HCT116 (cell line): ENCODE results near the gene SIGLEC7. TPM values are rescaled to one million over a fixed set of nuclear protein-coding genes. Genes with fewer than 3 reads are reported as not detected.
A peak's percentile ranks its signal among the peaks of the same experiment; 100 is the strongest.

Experiments used
- ATAC-seq: fragments of 200-7000 bp; cut with Tn5 transposase; 2 replicates; pipeline ENCODE4 v1.9.1; 2020; ENCODE audit warnings: mild to moderate bottlenecking, moderate library complexity
- BruUV-seq: library from RNA; stranded (reverse); fragments of 400-500 nt; replicated peaks from 2 replicates; lab custom pipeline; 2021; lab: Mats Ljungman, UMichigan
- CTCF ChIA-PET: fragments of 300-600 bp; sonication (Branson Sonifier 250); formaldehyde crosslinking; loops from one replicate; lab custom pipeline; 2021; ENCODE audit warnings: antibody characterized with exemption; lab: Charles Lee
- POLR2A ChIA-PET: fragments of 300-600, 350-600 bp; sonication (Branson Sonifier 250); formaldehyde crosslinking; loops from one replicate; lab custom pipeline; 2021; ENCODE audit warnings: antibody characterized with exemption; lab: Charles Lee
- RAD21 ChIA-PET, 2 experiments: fragments of 300-600 bp; sonication (Branson Sonifier 250); formaldehyde crosslinking; loops; one replicate each; lab custom pipeline; 2023; ENCODE audit warnings: low total read pairs in 2 of 2; ENCODE audit not compliant: uncharacterized antibody in 2 of 2, unreplicated experiment in 2 of 2, low non-redundant PET in 1 of 2; lab: Charles Lee
- DNase-seq: peaks from one replicate; pipeline ENCODE4 v3.0.0-alpha.2; 2010; ENCODE audit warnings: low read depth, low spot score
- H2AFZ ChIP-seq: fragments of 200-600 bp; shearing (Covaris generic), sonication (generic); 2 replicates; pipeline ENCODE4 v1.6.1; 2017; ENCODE audit warnings: low read depth, mixed run types, mixed read lengths, antibody characterized with exemption, low read length; ENCODE audit not compliant: poor library complexity, severe bottlenecking
- H3K27ac ChIP-seq: 2 replicates; pipeline ENCODE4 v1.5.1; 2012; ENCODE audit warnings: low read depth, low read length
- H3K27me3 ChIP-seq: fragments of 200-600 bp; sonication (generic); 2 replicates; pipeline ENCODE4 v1.6.1; 2016; ENCODE audit warnings: mixed run types, low read length, mixed read lengths; ENCODE audit not compliant: insufficient read depth
- H3K36me3 ChIP-seq, 2 experiments: fragments of 200-500 bp in 1 of 2; fragments of 200-600 bp in 1 of 2; sonication (Bioruptor generic) in 1 of 2; sonication (generic) in 1 of 2; 2 replicates each; pipeline versions ENCODE4 v1.5.1 to v1.6.1; 2014 to 2016; ENCODE audit warnings: low read length in 2 of 2, inconsistent platforms in 1 of 2, mixed read lengths in 1 of 2, mixed run types in 1 of 2; ENCODE audit not compliant: insufficient read depth in 2 of 2, control insufficient read depth in 1 of 2
- H3K4me1 ChIP-seq, 2 experiments: fragments of 200-600 bp in 1 of 2; sonication (generic) in 1 of 2; 2 replicates each; pipeline versions ENCODE4 v1.5.1 to v1.6.1; 2012 to 2017; ENCODE audit warnings: low read length in 2 of 2, inconsistent platforms in 1 of 2, mild to moderate bottlenecking in 1 of 2, mixed read lengths in 1 of 2, mixed run types in 1 of 2, moderate library complexity in 1 of 2; ENCODE audit not compliant: insufficient read depth in 2 of 2, control insufficient read depth in 1 of 2
- H3K4me2 ChIP-seq: fragments of 200-600 bp; sonication (generic); 2 replicates; pipeline ENCODE4 v1.6.1; 2017; ENCODE audit warnings: mixed run types, low read length, mixed read lengths
- H3K4me3 ChIP-seq, 2 experiments: fragments of 200-600 bp in 1 of 2; sonication (generic) in 1 of 2; replicated peaks in 1 of 2; 2 replicates each; pipeline ENCODE4 v1.5.1; 2011 to 2016; ENCODE audit warnings: low read length in 2 of 2, control low read depth in 1 of 2, low read depth in 1 of 2, mild to moderate bottlenecking in 1 of 2, mixed read lengths in 1 of 2, mixed run types in 1 of 2
- H3K79me2 ChIP-seq: fragments of 200-600 bp; sonication (generic); 2 replicates; pipeline ENCODE4 v1.6.1; 2017; ENCODE audit warnings: mild to moderate bottlenecking, mixed run types, low read length, moderate library complexity, mixed read lengths; ENCODE audit not compliant: insufficient read depth
- H3K9ac ChIP-seq: fragments of 200-600 bp; sonication (generic); 2 replicates; pipeline ENCODE4 v1.6.1; 2016; ENCODE audit warnings: low read length, mixed read lengths
- H3K9me2 ChIP-seq: fragments of 200-600 bp; sonication (generic), shearing (Covaris generic); 2 replicates; pipeline ENCODE4 v1.6.1; 2017; ENCODE audit warnings: mixed run types, mild to moderate bottlenecking, moderate library complexity; ENCODE audit not compliant: insufficient read depth
- H3K9me3 ChIP-seq, 2 experiments: fragments of 200-500 bp in 1 of 2; fragments of 200-600 bp in 1 of 2; sonication (Bioruptor generic) in 1 of 2; sonication (generic) in 1 of 2; 2 replicates each; pipeline ENCODE4 v1.6.1; 2014 to 2017; ENCODE audit warnings: low read length in 2 of 2, mixed read lengths in 2 of 2, inconsistent platforms in 1 of 2, low read depth in 1 of 2, mild to moderate bottlenecking in 1 of 2, mixed run types in 1 of 2, moderate library complexity in 1 of 2; ENCODE audit not compliant: control insufficient read depth in 1 of 2, insufficient read depth in 1 of 2
- H4K20me1 ChIP-seq: fragments of 200-600 bp; sonication (generic), shearing (Covaris generic); 2 replicates; pipeline ENCODE4 v1.6.1; 2017; ENCODE audit warnings: mixed run types, mild to moderate bottlenecking, moderate library complexity; ENCODE audit not compliant: insufficient read depth
- ELF1 ChIP-seq: IDR thresholded peaks from 2 replicates; pipeline ENCODE4 v1.6.1; 2012; ENCODE audit warnings: low read depth, borderline replicate concordance
- RAD21 ChIP-seq: IDR thresholded peaks from 2 replicates; pipeline ENCODE4 v1.6.1; 2012; ENCODE audit warnings: low read depth, mild to moderate bottlenecking
- intact Hi-C: fragments of 100-400 bp; cut with micrococcal nuclease; formaldehyde crosslinking; loops from 2 replicates; pipeline ENCODE4 v1.10.0; 2022
- total RNA-seq: library from RNA; stranded (reverse); gene quantifications from one replicate; pipeline ENCODE4 v1.2.1, GENCODE V29; 2021; ENCODE audit not compliant: unreplicated experiment
- TF ChIP-seq, protein P1 (sequence below): IDR thresholded peaks from 2 replicates; pipeline ENCODE4 v1.6.1; 2012; ENCODE audit warnings: low read depth
- TF ChIP-seq, protein P2 (sequence below), 3 experiments: fragments of 200-600 bp in 1 of 3; sonication (generic) in 1 of 3; IDR thresholded peaks in 2 of 3; conservative IDR thresholded peaks in 1 of 3; 2 replicates each; pipeline ENCODE4 v1.5.1; 2012 to 2017; ENCODE audit warnings: low read depth in 2 of 3, low read length in 2 of 3, antibody characterized with exemption in 1 of 3, borderline replicate concordance in 1 of 3, control low read depth in 1 of 3, mild to moderate bottlenecking in 1 of 3, mixed read lengths in 1 of 3, mixed run types in 1 of 3, moderate library complexity in 1 of 3; ENCODE audit not compliant: insufficient read depth in 1 of 3

Gene SIGLEC7
- total RNA-seq, 1 experiment from 2014 or later: not detected

DNA sequence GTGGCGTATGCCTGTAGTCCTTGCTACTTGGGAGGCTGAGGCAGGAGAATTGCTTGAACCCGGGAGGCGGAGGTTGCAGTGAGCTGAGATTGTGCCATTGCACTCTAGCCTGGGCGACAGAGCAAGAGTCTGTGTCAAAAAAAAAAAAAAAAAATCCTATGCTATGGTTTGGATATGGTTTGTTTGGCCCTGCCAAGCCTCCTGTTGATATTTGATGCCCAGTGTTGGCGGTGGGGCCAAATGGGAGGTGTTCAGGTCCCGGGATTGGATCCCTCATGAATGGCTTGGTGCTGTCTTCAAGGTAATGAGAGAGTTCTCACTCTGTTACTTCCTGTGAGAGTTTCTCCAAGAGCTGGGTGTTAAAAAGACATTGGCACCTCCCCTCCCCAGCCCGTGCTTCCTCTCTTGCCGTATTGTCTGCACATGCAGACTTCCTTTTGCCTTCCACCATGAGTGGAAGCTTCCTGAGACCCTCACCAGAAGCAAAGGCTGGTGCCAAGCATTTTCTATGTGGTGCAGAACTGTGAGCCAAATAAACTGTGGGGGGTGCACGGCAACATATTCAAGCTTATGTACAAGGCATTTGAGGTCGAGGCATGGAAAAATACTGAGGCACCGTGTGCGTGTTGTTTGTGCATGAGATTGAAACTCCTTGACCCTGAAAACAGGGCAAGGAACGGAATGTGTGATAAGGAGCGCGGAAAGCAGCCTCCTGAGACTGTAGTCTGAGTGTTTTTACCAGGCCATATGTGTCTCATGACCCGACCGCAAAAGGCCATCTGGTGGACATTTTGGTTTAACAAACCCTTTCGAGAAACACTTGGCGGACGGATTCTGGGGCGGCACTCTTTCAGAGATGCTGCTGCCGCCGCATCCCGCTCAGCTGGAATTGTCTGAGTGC lies 10.1 kb upstream of the SIGLEC7 start:
- RAD21 ChIA-PET: no interaction called here
- CTCF ChIA-PET: no interaction called here
- DNase-seq: peak; percentile 10
- H3K9me3 ChIP-seq: no peaks in the 10 kb centered on the region
- H3K79me2 ChIP-seq: no peaks in the 10 kb centered on the region
- no peak overlapping the region for H3K4me3 ChIP-seq
- H3K4me2 ChIP-seq: peak overlapping the region; percentile 47
- no peak overlapping the region for H3K9ac ChIP-seq
- ATAC-seq: peak; percentile 67
- intact Hi-C loops: loop anchor here (1.0 kb wide), 1 partner anchor 124 kb away; no protein-coding TSS in a partner anchor
- POLR2A ChIA-PET: no interaction called here
- 0 out of 2 replicates have a peak, but pooled peaks cover 3% of the 10 kb centered on the region for H3K27me3 ChIP-seq
- TF ChIP-seq RAD21 (0 out of 2 replicates have a peak, but pooled peaks have one; percentile 10), ELF1 (no peak)
- TF ChIP-seq, protein P1, sequence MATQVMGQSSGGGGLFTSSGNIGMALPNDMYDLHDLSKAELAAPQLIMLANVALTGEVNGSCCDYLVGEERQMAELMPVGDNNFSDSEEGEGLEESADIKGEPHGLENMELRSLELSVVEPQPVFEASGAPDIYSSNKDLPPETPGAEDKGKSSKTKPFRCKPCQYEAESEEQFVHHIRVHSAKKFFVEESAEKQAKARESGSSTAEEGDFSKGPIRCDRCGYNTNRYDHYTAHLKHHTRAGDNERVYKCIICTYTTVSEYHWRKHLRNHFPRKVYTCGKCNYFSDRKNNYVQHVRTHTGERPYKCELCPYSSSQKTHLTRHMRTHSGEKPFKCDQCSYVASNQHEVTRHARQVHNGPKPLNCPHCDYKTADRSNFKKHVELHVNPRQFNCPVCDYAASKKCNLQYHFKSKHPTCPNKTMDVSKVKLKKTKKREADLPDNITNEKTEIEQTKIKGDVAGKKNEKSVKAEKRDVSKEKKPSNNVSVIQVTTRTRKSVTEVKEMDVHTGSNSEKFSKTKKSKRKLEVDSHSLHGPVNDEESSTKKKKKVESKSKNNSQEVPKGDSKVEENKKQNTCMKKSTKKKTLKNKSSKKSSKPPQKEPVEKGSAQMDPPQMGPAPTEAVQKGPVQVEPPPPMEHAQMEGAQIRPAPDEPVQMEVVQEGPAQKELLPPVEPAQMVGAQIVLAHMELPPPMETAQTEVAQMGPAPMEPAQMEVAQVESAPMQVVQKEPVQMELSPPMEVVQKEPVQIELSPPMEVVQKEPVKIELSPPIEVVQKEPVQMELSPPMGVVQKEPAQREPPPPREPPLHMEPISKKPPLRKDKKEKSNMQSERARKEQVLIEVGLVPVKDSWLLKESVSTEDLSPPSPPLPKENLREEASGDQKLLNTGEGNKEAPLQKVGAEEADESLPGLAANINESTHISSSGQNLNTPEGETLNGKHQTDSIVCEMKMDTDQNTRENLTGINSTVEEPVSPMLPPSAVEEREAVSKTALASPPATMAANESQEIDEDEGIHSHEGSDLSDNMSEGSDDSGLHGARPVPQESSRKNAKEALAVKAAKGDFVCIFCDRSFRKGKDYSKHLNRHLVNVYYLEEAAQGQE: no peak
- TF ChIP-seq, protein P2, sequence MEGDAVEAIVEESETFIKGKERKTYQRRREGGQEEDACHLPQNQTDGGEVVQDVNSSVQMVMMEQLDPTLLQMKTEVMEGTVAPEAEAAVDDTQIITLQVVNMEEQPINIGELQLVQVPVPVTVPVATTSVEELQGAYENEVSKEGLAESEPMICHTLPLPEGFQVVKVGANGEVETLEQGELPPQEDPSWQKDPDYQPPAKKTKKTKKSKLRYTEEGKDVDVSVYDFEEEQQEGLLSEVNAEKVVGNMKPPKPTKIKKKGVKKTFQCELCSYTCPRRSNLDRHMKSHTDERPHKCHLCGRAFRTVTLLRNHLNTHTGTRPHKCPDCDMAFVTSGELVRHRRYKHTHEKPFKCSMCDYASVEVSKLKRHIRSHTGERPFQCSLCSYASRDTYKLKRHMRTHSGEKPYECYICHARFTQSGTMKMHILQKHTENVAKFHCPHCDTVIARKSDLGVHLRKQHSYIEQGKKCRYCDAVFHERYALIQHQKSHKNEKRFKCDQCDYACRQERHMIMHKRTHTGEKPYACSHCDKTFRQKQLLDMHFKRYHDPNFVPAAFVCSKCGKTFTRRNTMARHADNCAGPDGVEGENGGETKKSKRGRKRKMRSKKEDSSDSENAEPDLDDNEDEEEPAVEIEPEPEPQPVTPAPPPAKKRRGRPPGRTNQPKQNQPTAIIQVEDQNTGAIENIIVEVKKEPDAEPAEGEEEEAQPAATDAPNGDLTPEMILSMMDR (IDR thresholded peaks at IDR 0.05 in 2 of 3, conservative IDR thresholded peaks at IDR 0.05 in 1 of 3; ENCODE audit: borderline replicate concordance in 1 of 3, insufficient read depth in 1 of 3, low read depth in 2 of 3, low read length in 2 of 3): peak in 2 of 3 experiments; percentile 14; a peak in 2 of 6 replicates
- no TSS peak for BruUV-seq
- H3K9me2 ChIP-seq: no peaks in the 10 kb centered on the region
- no peak overlapping the region for H3K27ac ChIP-seq
- H3K4me1 ChIP-seq: peaks cover 2 to 7% of the 10 kb centered on the region in 2 experiments; a peak in 1 of 4 replicates
- no peaks in the 10 kb centered on the region for H4K20me1 ChIP-seq
- H2AFZ ChIP-seq: peak overlapping the region; percentile 92
- H3K36me3 ChIP-seq: no peaks in the 10 kb centered on the region
